GM10266 (cell line): Measurements from ENCODE around the gene GAS2L3.
"Not testable (repeated sequence)": the region's sequence is repeated elsewhere in the genome, so short reads cannot be mapped to it uniquely, and the experiment has no call there.

Source experiments
- DNase-seq: peaks from one replicate; pipeline ENCODE4 v3.0.0; 2012; ENCODE audit errors: extremely low spot score
- TF ChIP-seq, protein P1 (sequence below): IDR thresholded peaks from 2 replicates; pipeline ENCODE4 v1.5.1; 2012; ENCODE audit warnings: mild to moderate bottlenecking, low read depth; ENCODE audit not compliant: control insufficient read depth, insufficient read depth; ENCODE audit errors: missing control alignments

Gene GAS2L3

DNA sequence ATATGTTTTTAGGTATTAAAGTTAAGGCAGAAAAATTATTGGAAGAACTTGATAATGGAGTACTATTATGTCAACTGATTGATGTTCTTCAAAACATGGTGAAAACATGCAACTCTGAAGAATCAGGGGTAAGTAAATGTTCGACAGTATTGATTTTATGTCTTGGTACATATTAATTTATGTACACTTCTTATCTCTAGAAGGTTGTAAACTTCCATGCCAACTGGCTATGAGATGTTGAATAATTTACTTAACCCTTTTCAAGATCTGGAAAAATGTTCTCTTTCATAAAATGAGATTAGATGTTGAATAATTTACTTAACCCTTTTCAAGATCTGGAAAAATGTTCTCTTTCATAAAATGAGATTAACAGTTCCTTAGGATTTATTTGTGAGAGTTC is 28.1 kb downstream of the GAS2L3 start:
- no peak for DNase-seq
- TF ChIP-seq, protein P1, sequence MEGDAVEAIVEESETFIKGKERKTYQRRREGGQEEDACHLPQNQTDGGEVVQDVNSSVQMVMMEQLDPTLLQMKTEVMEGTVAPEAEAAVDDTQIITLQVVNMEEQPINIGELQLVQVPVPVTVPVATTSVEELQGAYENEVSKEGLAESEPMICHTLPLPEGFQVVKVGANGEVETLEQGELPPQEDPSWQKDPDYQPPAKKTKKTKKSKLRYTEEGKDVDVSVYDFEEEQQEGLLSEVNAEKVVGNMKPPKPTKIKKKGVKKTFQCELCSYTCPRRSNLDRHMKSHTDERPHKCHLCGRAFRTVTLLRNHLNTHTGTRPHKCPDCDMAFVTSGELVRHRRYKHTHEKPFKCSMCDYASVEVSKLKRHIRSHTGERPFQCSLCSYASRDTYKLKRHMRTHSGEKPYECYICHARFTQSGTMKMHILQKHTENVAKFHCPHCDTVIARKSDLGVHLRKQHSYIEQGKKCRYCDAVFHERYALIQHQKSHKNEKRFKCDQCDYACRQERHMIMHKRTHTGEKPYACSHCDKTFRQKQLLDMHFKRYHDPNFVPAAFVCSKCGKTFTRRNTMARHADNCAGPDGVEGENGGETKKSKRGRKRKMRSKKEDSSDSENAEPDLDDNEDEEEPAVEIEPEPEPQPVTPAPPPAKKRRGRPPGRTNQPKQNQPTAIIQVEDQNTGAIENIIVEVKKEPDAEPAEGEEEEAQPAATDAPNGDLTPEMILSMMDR = no peak

DNA sequence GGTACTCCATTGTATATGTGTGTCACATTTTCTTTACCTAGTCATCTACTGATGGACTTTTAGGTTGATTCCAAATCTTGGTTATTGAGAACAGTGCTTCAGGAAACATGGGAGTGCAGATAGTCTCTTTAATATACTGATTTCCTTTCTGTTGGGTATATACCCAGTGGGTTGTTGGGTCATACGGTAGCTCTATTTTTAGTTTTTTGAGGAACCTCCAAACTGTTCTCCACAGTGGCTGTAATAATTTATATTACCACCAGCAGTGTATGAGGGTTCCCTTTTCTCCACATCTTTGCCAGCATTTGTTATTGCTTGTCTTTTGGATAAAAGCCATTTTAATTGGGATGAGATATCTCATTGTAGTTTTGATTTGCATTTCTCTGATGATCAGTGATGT is 29.5 kb downstream of the GAS2L3 start:
- not testable (repeated sequence) for DNase-seq

DNA sequence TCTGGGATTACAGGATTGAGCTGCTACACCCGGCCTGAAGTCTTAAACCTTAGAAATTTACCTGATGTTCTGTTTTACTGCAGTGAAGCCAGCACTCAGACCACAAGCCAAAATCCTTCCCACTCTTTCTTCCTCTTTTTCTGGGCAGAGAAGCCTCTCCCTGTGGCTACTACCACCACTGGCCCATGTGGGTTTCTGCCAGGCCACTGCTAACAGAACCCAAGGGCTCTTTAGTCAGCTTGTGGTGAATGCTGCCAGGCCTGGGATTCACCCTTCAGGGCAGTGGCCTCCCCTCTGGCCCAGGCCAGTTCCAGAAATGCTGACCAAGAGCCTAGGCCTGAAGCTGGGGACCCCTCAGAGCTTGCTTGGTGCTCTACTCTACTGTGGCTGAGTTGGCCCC is 35.3 kb downstream of the GAS2L3 start:
- no peak for DNase-seq
- TF ChIP-seq, protein P1 = no peak

DNA sequence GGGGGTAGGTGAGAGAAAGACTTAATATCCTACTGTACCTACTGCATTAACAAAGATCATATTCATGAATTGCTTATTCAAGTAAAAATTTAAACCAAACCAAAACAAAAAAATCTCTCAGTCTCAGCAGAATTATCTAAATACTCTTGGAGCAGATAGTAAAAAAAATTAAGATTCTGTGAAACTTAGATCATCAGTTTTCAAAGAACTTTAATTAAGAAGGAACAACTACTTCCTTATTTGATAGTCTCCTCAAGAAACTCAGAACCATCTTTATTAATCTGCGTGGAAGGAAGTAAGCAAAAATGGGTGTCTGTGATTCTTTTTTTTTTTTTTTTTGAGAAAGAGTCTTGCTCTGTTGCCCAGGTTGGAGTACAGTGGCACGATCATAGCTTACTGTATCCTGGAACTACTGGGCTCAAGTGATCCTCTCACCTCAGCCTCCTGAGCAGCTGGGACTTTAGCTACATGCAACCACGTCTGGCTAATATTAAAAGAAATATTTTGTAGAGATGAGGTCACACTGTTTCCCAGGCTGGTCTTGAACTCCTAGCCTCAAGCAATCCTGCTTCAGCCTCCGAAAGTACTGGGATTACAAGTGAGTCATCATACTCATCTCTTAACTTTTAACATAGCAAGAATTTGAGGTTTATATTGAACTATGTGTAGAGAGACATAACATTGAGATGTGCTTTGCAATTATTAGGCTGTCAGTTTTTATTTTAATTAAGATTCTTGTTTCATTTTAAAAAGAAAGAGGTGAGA is 37.4 kb downstream of the GAS2L3 start:
- TF ChIP-seq, protein P1 = no peak
- no peak for DNase-seq

DNA sequence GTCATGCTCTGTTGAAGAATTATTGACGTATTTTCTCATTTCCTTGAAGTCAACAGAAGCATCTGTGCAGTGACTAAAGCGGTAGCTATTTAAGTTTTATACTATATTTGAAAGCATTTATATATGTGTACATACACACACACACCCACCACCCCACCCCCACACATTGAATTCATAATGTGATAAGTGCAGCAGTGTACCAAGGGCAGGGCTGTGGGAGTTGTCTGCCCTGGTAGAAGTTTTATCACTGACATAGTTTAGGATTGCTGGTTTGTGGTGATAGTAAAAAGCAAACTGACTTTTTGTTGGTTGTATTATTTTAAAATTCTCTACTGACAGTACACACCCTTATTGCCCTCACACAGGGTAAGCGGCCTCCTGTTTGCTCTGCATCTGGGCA is 39.1 kb downstream of the GAS2L3 start:
- TF ChIP-seq, protein P1 = no peak
- no peak for DNase-seq

DNA sequence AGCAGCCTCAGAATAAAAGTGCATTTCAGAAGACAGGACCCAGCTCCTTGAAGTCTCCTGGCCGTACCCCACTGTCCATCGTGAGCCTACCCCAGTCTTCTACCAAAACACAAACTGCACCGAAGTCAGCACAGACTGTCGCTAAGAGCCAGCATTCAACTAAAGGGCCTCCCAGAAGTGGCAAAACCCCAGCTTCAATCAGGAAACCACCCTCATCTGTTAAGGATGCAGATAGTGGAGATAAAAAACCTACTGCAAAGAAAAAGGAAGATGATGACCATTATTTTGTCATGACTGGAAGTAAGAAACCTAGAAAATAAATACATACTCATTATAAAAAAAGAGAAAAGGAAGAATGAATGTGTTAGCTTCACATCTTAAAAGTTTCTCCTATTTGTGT is 51.1 kb downstream of the GAS2L3 start:
- no peak for DNase-seq
- TF ChIP-seq, protein P1 = no peak

DNA sequence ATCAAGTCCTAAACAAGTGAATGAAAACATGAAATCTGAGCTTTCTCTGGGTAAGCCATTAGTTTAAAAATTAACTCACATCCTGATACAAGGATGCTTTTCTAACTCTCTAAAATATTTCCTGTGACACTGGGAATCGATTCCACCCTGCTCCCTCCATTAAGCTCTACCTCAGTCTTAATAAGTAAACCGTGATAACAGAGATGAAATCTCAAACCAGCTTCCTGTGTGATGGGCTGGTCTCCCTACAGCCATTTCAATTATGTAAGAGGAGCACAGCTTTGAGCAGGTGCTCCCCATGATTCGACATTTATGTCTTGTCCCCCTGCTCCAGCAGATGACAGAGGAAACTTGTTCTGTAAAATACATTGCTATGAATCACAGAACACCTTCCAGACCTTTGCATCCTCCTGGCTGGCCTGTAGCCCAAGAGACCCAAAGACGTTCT is 59.0 kb downstream of the GAS2L3 start:
- TF ChIP-seq, protein P1 = no peak
- no peak for DNase-seq

DNA sequence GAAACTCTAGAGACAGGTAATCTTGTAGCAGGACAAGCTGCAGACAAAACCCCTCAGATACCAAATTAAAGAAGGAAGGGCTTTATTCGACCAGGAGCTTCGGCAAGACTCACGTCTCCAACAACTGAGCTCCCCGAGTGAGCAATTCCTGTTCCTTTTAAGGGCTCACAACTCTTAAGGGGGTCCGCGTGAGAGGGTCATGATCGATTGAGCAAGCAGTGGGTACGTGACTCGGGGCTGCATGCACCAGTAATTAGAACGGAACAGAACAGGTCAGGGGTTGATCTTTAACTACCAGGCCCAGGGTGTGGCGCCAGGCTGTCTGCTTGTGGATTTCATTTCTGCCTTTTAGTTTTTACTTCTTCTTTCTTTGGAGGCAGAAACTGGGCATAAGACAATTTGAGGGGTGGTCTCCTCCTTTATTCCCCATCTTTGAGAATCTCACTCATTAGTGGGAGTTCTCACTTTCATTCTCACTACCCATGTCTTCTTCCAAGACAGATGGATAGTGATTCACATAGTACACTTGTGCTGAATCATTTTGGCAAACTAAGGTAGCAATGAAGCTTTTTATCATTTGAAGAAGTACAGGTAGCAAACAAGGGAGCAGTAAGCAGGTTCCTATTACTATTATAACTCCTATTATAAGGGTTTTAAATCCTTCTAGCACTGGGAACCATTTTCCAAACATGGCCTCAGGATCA is 59.8 kb downstream of the GAS2L3 start:
- DNase-seq = not testable (repeated sequence)
